Stimulated activated CD4-positive, alpha-beta T cell treated with anti-CD3 and anti-CD28 coated beads, TNF-alpha, amount 100 ng/mL, for 24 hours (primary cell): ENCODE data around the gene HADH.
A peak's percentile ranks its signal among the peaks of the same experiment; 100 is the strongest.
"Not testable (repeated sequence)": the region's sequence is repeated elsewhere in the genome, so short reads cannot be mapped to it uniquely, and the experiment has no call there.

Experiments
- DNase-seq, 3 experiments: peaks; one replicate each; pipeline ENCODE4 v3.0.0-alpha.2; 2020; ENCODE audit warnings: low read depth in 3 of 3

HADH gene

DNA sequence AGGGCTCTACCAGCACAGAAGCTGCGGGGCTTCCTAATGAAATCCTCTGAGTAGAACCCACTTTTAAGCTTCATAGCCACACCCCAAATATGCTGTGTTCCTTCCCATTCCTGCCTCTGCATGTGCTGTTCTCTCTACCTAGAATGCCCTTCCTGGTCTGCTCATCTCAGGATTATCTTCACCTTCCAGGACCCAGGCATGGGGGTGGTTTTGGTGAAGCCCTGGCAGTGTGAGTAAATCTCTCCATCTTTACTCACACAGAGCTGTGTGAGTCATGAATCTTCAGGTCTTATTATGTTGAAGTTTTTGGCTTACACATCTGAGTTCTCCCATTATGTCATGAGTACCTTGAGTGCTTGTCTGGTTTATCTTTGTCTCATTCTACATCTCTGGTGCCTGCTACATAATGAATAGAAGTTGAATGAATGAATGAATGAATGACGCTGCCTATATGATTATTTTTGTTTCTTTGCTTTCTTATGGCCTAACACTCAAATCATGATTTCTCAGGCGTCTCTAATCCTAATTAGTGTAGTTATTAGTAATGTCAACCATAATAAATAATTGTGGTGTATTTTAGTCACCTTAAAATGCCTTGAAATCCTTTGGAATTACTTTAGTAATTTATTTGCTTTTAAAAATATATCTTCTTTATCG is 41.9 kb downstream of the HADH start:
- peak; percentile 33 to 50 (median 42) for DNase-seq

DNA sequence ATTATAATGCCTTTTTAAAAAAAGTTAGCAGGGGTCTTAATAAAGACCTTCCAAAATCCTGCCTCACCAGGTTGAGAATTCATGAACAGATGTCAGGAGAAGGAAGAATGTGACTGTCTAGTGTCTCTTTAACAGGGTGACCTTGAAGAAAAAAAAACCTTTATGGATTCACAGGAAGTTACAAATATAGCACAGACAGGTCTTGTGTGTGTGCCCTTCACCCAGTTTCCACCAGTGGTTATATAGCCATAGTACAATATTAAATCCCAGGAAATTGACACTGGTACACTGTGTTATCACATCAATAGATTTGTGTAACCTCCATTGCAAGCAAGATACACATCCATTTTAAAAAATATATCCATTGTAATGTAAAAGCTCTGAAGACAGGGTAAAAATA is 43.7 kb downstream of the HADH start:
- no peak for DNase-seq

DNA sequence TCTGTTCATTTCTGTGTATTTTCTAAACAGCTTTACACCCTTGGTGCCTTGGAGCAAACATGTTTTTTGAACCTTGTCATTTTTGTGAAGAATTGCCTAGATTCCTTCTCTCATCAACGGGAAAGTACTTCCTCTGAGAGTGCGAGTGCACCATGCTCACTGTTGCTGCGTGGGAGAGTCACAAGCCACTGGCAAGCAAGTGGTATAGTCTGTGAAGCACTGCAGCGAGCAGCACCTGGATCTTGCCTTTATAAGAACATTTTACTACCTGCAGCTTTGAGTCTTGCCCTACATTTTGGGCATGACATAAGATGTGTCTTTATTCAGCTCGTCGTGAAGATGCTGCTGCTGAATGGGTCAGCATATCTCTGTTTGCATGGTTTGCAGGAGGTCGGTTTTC is 44.9 kb downstream of the HADH start:
- no peak for DNase-seq

DNA sequence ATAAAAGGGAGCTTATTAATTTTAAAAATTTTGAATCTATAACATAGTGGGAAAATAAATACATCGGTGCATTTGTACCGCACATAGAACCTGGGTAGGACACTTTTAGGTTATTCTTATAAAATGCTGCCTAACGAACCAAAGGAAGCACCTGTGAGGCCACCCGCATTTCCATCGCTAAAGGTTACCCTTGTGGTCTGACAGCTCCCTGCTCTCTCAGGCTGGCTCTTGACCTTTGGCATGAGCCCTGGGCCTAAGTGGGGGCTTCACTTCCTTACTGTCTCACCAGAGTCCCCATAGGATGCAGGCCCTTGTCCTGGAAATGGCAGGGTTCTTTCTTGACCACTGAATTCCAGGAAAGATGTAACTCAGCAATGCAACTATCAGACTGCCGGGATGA is 46.0 kb downstream of the HADH start:
- no peak for DNase-seq

DNA sequence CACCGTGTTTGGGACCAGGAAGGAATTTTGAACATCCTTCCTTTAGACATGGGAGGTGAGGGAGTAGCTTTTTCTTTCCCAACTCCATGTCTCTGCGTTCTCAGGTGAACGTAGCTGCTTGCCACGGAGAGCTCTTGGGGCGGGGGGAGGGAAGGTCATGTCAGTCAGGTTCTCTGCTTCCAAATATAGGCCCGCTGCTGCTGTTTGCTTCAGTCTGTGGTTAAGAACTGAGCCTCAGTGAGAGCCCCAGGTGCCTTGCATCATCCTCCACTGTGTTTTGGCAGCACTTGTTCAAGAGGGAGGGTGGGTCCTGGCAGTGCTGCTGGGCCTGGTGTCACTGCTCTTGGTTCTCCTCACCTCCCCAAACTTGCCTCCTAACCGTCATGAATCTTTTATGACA is 46.5 kb downstream of the HADH start:
- DNase-seq: peak; percentile 40 to 60 (median 43)

DNA sequence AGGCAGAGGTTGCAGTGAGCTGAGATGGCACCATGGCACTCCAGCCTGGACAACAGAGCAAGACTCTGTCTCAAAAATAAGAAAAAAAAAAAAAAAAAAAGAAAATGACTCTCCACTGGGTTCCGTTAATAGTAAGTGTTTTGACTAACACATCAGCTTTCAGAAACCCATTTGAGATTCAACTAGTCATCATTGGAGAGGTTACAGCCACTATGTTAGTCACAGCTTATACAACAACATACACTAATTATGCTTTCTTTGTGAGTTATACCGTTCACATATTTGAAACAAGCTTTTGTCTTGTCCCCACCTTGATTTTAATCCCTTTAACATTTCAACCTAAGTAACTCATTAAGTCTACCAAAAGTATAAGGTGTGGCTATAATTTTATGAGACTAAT is 48.2 kb downstream of the HADH start:
- DNase-seq: no peak

DNA sequence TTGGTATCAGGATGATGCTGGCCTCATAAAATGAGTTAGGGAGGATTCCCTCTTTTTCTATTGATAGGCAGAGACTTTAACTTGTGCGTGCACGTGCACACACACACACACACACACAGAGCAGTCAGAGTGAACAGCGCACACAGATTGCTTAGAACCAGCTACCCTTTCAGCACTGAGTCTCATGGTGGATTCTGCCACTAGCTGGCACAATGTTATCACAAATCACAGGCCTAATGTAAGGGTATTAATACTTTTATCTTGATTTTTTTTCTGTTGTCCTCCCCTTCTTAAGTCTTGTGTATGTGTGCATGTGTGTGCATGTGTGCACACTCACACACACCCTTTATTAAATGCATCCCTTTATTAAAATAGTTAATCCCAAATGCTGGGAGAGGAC is 53.2 kb downstream of the HADH start:
- DNase-seq: no peak

DNA sequence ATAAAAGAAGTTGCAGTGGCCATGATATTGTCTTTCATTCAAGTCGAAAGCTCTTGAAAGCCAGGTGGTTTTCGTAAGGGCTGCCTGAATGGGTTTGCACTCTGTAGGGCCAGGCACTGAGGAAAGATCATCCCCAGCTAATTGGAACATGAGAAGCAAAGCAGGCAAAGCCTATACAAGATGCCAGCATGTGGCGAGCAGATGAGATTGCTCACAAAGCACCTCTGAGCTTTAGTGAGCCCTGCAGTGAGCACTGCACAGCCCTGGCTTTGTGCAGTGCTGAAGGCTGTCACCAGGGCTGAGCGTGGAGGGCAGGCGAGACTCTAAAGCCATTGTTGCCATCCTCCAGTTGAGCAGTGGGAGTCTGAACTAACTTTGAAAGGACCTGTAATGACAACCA is 53.8 kb downstream of the HADH start:
- DNase-seq: no peak

DNA sequence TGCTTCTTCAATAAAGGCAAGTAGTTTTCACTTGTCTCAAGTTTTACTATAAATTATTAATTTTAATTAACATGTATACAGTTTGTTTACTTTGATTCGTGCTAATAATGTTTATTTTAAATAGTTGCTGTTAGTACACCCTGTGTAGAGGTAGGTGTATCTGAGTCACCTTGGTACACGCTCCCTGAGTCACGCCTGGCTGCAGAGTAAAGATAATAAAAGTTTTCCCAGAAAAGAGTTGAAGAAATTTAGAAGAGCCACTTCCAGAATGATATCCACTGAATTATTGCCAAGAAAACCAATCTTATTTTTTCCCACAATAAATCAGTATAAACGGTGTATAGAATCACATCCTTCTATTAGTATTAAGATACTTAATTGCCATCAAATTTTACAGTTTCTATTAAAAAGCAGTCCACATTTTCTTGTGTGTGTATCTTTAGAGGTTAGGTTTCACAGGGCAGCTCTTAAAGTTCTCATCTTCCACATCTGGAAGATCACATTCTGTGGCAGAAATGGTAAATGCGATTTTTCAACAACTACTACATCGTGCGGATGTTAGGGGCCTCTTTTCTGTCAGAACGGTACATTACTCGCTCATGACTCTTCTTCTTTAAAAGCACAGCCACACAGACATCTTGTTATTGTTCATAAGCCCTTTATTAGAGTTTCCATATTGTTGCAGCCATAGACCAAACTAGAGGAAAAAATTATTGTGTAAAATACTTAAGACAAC is 55.4 kb downstream of the HADH start:
- DNase-seq: no peak

DNA sequence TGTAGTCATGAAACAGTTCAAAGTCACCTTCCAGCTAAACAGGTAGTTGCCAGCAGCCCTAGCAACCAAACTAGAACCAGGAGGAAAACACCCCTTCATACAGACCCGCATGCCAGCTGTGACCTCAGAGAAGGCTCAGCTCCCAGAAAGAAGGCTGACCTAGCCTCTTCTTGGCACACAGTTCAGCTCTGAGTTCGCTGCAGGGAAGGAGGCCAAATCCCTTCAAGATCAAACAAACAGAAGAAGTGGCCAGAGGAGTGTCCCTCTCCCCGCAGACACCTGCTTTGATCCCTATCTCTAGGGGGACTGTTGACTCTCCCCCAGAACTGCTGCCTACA is 56.0 kb downstream of the HADH start:
- no peak for DNase-seq

DNA sequence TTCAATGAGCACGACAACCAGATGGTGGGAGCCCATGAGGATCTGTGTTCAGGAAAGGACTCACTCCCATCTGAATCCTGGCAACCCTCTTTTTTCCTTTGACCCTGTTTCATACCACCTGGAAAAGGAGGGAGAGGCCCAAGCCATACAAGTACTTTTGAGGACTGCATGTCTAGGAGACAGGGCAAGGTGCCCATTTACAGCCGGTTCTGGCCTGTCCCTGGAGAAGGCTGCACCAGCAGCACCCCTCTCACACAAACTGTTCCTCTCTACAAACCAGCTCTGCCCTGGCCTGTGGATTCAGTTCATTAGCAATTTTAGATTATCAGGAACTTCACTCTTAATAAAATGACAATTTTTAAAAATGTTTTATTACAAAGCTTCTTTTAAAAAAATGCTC is 57.5 kb downstream of the HADH start:
- no peak for DNase-seq

DNA sequence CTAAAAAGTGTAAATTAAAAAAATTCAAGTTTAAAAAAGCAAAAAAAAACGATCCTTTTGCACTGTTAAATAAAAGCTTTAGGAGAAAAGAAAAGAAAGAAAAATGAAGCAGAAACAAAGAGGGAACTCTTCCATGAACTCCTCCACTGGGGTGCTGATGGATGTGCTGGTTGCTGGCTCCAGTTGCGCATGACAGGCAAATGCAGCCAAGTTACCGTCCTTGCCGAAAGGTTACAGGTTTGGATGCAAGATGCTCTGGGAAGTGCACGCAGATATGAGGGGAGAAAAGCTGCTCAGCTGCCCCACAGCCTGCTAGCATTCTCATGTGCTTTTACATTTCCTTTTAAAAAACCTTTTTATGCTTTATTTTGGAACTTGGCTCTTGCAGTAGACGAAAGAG is 58.5 kb downstream of the HADH start:
- DNase-seq: no peak

DNA sequence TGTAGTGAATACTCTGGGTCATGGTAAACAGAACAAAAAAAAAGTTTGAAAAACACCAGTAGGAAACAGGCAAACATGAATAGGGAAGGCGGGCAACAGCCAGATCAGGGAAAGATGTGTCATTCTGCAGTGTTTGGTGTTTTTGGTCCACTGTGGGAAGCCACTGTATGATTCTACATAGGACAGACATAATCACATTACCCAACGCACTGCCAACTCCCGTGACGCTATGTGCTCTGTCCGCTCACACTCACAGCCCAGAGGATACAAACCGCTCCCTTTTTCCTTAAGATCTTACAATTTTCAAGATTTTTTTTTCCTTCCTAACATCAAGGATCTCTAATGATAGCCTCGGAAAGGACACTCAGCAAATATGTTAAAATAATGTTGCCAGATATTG is 59.3 kb downstream of the HADH start:
- DNase-seq: no peak

DNA sequence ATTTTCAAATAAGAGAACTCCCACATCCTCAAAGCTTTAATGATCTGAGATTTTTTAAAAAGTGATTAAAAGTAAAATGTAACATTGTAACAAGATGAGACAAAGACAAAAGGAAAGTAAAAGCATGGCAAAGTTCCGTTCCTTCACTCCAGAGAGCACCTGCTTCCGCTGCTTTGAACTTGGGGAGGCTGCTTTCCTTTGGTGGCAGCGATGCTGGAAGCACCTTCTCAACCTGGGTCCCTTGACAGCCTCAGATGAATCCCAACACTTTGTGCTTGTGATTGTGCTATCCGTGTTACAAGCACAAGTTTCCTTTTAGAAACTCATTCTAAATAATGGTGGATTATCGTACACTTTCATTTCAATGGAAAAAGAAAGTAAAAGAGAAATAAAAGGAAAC is 59.7 kb downstream of the HADH start:
- DNase-seq: no peak

DNA sequence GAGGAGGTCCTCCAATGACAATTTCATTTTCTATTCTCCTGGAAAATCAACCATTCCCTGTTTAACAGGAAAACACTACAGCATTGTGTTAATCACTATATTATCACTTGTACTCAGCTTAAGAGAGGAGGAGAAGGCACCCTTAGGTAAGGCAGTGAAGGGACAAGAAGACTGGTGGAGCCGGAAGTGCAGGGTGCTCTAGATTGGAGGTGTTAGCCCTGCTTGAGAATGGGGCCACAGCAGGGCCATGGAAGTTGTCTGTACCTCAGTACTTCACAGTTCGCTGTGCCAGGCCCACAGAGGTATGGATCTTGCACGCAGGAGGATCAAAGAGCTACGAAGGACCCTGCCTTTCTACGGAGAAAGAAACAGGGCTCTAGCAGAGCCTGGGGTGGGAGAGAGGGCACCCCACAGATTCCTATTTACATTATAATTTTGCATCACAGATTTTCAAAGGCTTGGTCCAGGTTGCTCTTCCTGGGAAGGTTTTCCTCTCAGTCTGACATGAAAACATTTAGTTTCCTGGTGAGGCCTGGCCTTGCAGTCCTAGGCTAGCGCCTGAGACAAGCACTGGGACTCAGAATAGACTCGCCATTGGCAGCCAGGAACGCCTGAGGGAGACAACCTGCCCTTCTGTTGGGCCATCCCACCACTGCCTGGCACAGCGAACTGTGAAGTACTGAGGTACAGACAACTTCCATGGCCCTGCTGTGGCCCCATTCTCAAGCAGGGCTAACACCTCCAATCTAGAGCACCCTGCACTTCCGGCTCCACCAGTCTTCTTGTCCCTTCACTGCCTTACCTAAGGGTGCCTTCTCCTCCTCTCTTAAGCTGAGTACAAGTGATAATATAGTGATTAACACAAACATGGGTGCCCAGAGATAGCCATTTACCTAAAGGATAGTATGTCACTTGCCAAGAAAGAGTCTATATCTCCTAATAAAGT is 60.8 kb downstream of the HADH start:
- DNase-seq: not testable (repeated sequence)

DNA sequence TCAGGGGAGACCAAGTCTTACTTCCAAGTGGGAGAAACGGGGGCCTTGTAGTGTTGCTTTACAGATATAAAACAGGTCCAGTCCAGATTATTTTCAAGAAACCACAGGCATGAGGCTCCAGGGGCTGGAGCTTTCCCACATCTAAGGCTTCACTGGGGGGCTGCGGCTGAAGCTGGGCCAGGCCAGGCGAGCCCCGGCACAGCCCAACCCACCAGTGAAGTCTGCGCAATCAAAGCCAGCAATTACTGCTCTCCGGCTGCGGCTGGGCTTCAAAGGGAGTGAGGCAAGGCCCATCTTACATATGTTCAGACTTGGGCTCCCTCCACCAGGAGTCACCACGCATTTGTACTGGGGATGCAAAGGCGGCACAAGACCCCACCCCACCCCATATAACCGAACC is 61.7 kb downstream of the HADH start:
- DNase-seq: no peak

DNA sequence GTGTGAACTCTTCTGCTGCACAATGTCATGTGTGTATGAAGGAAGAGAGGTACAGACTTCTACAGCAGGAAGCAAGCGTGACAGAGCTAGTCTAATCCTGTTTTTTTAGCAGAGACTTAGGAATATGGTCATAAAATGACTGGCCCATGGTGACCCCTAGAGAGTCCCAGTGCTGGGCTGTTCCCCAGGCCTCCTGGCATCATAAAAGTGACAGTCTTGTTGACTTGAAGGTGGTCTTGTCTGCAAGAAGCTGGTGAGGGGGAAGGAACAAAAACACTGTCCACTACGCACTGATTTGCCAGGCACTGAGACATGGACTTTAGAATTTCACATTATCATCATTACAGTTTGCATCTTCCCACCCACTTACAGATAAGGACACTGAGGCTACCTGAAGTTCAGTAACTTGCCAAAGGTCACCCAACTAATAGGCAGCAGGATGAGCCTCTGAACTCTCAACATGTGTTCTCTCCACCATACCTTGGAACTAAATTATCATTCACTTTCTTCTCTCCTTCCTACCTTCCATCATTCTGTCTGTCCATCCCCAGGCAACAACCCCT is 63.0 kb downstream of the HADH start:
- DNase-seq: no peak

DNA sequence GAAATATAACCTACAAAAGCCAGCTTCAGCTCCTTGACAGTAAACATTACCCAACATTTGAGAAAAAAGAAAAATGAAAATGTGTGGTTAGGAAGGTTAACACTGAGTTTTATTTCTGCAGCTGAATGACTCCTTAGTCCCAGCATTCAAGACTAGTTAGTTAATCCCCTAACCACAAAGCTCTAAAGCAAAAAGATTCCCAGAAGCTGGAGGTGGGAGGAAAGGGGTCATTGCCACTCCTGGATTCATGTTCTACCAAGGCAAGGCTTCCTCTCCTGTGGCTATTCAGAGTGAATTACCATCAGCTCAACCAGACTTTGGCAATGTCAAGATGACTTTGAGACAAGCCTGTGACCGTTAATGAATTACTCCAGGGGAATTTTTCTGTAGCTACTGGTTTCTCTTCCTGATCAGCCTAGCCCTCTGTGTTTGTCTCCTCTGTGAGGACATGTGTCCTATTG is 63.6 kb downstream of the HADH start:
- DNase-seq: no peak

DNA sequence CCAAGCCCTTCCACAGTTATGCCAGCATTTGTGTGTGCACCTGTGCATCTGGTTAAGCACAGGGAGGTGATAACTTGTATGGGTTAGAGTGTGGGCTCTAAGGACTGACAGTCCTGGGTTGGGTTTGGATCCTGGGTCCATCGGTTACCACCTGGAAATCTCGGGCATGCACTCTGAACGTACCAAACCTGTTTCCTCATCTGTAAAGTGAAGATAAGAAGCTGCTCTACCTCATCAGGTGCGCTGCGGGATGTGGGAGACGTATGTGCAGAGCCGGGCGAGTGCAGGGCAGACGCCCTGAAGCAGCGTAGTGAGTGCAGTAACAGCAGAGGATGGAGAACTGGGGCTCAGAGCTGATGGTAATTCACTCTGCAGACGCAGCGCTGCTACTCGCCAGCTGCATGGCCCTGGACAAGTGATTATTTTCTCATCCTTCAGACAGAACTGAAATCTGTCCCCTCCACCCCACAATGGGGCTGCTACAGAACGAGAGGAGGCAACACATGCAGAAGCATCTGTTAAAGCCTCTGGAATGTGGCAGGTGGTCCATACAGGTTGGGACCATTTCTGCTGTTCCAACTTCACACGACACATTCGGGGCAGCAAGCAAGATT is 64.4 kb downstream of the HADH start:
- no peak for DNase-seq

DNA sequence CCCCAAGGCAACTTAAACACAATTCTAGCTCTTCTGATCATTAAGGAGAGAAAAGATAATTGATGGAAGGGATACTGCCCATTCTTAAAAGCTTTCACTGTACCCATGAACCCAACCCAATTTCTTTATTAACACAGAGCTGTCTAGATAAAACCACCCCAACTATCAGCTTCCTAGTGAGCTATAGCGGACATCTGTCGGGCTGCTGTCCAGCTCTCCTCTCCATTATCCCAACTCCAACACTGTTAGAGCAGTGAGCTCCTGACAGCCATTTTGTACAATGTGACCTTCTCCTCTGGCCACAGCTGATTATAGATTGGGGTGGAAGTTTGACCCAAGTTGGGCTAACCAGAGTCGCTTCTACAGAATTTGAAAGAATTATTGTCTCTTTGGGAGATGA is 66.1 kb downstream of the HADH start:
- DNase-seq: no peak

DNA sequence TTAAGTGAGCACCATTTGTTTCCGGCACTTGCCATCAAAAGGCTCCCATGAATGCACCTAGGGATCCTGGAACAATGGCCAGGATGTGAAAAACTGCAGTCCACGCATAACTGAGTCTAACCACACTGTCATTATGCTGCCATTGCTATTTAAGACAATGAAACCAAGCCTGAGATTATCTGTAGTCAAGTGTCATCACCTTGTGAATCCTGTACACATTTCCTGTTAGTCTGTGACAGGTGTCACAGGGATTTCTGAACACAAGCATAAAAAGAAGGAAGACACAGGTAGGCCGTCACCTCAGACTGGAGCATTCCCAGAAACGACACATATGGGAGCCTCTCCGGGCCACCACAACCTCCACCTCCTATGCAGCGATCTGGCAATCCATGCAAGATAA is 66.7 kb downstream of the HADH start:
- no peak for DNase-seq
